Suppressor macrophage treated with lipopolysaccharide for 1 hour (primary cell): ENCODE measurements around the gene ICA1L.

Experiments used
- DNase-seq, 3 donors: peaks; one replicate each; pipeline ENCODE4 v3.0.0-alpha.2; 2020 to 2022

The ICA1L gene

DNA sequence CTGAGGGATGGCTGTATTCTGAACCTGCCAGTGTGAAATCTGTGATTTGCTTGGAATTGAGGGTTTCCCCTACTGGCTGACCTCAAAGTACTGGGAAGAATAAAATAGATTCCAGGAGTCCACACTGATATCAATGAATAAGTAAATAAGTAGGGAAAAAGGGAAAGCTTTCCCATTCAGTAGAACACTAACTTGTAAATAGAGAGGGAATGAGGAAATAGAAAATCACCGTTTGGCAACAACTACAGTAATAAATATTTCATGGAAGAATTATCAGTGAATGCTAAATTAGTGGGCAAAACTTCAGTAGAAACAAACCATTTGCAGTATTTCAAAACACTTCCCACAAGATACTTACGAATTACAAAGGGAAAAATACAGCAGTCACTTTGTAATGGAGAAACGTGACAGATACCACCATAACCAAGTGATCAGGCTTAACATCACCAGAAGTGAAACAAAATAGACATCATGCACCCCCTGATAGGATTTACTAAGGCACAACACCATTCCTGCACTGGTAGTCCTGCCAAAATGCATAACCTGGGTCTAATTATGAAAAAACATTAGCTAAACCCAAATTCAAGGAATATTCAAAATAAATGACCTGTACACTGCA lies 88.5 kb downstream of the ICA1L start:
- DNase-seq: no peak

DNA sequence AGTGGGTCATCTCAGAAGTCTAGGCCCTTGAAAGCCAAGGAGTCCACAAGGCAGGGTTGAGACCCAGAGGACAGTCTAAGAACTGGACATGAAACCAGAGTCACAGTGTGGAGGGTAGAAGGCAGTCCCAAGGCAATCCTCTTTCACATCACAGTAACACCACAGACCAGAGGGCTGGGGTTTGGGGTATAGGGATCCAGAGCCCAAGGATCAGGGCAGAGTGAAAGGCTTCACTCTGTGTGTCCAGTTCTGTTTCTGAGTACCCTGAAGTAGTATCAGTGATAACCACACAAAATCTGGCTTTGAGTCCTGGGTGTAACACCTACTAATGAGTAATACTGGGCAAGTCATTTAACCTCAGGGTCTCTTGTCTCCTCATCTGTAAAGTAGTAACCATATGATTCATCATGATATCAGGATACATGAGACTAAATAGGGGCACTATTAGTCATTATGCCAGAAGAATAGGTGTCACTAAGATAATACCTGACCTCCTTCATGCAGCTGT lies 91.0 kb downstream of the ICA1L start:
- no peak for DNase-seq

DNA sequence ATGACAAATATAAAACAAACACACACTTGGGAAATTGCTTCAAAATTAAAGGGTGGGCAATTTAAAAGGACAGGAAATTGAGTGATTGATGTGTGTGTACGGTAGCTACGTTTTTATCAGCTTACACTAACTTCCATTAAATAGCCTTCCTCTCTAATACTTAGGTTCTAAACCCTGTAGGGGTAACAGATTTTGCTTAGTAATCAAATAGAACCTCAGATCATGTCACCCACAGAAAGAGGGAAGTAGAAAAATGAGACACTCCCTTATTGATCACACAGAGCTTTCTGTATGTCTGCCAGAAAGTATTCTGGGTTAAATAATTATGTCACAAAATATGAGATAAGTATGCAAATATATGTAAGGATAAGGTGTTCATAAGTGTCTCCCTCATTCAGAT lies 93.3 kb downstream of the ICA1L start:
- DNase-seq: peak in 2 of 3 donors; percentile 13 to 33

DNA sequence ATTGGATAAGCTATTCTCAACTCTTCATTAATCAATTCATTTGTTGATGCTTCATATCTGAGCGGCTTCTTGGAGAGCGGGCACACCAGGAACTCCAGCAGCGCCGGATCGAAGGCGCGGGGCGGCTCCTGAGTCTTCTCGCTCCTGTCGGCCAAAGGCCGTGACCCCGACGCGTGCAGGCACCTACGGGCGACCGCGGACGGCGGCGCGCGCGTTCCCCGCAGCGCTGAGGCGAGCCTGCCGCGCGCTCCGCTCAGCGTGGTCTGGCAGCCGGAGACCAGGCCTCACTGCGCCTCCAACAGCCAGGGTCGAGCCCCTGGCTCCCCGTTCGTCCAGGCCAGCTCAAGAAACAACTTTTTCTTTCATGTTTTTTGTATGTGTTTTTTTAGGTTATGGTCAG lies 97.5 kb downstream of the ICA1L start:
- DNase-seq: no peak

DNA sequence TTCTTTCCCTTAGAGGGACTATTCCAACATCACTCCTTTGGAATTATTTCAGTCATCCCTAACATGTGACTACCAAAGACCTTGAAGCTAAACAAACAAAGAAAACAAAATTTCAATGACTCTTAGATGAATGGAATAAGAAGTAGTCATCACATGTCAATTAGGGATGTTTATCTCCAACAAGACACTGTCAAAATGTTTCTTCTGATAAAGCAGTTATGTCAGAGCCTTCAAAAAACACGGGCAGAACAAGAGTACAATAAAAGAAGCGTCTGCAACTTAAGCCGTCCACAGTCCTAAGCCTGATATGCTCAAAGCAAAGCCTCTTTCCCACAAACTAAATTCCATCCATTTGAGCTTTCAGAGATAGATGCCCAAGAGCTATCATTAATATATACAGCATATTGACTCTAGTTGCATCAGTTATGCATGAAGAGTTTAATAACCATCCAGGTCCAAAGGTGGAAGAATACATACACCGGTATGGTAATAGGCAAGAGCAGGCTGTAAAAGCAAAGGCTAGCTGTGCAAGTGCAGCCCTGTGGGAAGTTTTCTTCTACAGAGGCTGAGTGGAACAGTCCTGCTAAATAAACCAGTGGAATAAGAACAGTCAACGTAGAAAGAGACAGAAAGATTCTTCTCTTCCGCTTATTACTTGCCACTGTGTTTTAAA lies 98.1 kb downstream of the ICA1L start:
- DNase-seq: no peak

DNA sequence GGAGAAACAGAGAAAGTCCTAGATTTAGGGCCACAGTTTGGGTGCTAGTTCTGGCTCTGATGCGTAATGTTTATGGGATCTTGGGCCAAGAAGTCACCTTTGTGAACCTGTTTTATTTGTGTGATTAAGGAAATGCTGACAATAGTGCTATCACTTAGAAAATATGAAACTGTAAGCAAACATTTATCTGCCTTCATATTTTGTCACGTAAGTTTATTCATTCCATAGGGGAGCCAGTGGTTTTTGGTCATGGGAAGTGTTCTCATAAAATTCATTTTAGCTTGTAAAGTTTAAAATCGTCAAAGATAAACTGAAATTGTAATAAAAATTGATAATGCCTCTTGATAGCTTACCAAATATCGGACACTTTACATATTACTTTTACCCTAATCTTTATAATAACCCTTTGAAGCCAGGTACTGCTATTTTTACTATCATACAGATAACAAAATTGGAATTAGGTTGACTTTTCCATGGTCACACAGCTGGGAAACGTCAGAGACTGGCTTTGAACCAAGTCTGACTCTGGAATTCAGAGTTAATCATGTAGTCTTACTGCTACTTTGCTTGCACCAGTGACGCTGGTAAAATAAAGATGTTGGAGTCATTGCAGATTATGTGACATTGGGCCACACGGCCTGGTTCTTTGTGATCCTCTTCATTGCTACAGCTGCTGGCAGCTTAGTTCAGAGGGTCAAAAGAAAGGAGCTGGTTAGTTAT lies 99.7 kb downstream of the ICA1L start:
- DNase-seq: no peak

DNA sequence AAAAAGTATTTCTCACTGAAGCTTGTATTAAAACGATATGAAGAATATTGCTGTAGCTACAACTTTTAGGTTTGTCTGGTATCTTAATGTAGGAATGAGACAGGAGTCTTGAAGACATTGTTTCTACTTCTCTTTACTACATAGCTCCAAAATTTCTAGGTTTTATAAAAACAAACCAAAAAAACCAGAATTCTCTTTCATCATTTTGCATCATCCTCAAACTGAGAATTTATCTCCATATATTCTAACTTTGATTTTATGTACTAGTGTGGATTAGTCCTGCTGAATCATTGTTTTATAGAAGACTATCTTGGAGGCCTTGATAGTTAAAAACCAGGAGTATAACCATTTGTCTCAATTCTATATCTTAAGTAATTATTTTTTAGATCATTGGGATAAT lies 100.2 kb downstream of the ICA1L start:
- DNase-seq: no peak

DNA sequence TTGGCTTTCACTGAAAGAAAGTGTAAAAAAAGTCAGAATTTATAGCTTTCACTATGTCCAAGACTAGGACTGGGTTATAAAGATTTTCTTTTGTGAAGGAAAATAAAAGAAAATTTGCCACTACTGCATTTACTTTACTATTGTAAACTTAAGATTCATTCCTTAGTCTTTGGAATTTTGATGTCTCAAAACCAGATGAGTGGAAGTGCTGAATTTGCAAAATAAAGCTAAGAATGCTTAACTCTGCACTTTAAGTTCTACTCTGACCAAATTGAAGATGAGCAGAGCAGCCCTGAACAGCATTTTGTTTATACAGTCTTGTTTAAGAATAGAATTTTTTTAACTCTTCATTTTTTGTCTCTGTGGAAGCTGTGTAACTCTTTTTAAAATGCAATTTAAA lies 102.4 kb downstream of the ICA1L start:
- DNase-seq: no peak

DNA sequence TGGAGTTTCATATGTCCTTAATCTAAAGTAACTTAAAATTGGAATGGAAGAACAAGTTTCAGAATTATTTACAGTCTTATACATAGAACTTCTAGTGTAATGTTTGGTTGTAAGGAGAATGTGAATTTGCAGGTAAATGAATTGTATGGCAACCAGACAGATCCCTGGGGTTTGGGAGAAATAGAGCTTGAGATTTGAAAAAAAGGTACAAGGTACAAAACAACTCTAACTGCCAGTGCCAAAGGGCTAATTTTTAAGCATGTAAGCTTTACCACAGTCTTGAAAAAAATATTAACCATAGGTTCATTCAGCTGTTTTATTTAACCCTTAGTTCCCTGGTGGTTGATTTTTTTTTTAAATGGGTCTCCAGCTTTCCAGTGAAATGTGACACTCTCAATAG lies 103.3 kb downstream of the ICA1L start:
- no peak for DNase-seq

DNA sequence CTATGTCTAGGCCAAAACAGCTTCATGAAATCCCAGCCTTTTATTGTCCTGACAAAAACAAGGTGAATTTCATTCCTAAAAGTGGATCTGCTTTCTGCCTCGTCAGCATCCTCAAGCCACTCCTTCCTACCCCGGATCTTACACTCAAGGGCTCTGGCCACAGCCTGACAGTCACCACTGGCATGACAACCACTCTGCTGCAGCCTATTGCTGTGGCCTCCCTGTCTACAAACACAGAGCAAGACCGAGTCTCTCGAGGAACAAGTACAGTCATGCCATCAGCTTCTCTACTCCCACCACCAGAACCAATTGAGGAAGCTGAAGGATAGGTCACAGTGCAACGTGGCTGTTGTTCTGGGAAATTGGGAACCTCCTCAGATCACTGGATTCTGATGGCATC lies 106.1 kb downstream of the ICA1L start:
- DNase-seq: peak; percentile 75 to 87 (median 75)

DNA sequence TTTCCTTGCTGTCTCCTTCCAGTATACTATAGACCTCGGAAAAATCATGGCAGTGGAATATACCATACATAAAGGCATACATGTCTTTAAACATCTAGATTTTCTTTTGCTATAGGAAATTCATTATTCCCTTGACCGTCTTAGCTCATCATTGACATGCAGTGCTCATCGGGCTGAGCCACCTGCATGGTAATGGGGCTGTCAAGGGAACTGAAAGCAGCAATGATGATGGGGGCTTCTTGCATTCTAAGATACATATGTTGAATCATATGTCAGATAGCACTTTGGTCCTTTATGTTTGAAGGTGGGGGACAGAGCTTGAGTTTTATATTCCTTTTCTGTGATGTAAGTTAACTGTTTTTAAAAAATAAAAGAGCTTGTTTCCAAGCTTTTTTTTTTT lies 106.6 kb downstream of the ICA1L start:
- DNase-seq: no peak

DNA sequence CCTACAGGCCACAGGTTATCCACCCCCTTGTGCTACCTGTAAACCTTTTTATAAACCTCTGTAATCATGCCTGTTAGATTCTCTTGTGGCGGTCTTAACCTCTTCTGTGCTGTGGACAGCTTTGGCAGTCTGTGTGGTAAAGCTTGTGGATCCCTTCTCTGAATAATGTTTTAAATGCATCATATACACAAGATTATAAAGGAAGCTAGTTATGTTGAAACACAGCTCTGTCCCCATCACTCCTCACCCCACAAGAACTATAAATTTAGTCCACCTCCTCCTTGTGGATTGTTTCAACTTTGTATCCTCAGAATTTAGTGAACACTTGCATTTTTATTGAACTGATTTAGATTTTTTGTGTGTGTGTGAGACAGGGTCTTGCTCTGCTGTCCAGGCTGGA lies 107.7 kb downstream of the ICA1L start:
- peak in 1 of 3 donors; percentile 10 for DNase-seq

DNA sequence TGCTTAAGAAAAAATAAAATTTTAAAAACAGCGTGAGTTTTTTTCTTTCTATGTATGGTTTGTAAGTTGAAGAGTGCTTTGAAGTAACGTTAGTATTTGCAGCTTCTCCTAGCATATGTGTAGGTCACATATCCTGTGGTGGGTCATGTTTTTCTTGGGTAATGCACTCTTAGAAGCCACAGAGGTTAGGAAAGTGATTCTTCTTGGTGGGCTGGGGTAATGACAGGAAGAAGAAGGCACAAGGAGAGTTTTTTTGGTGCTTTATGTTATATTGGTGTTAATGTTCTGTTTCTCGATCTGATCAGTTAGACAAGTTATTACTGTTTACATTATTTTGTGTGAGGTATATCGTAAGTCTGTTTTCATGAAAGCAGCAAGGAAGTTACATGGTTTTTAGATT lies 109.0 kb downstream of the ICA1L start:
- DNase-seq: peak in 1 of 3 donors; percentile 9

DNA sequence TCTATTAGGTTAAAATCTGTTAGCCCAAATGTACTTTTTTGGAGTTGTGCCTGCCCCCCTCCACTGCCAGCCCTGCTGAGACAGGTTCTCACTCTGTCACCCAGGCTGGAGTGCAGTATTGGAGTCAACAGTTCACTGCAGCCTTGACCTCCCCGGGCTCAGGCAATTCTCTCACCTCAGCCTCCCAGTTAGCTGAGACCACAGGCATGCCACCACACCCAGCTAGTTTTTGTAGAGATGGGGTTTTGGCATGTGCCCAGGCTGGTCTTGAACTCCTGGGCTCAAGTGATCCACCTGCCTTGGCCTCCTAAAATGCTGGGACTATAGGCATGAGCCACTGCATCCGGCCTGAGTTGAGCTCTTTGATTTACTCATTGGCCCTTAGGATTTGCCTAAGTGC lies 110.7 kb downstream of the ICA1L start:
- DNase-seq: no peak

DNA sequence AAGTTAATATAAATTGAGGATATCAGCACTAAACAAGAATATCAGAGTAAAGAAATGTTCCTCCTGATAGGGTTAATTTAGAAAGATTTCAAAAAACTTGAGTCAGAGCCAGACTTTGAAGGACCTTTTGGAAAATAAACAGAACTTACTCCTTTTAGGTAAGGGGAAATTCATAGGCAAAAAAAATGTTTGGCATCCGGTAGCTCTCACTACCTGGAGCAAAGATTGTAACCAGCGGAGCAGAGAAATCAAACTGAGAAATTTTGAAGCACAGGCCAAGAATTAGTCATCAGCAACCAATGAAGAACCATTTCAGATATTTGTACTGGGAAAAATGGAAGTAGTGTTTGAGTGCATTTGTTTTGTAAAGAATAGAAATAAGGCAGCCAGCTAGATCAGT lies 113.0 kb downstream of the ICA1L start:
- no peak for DNase-seq

DNA sequence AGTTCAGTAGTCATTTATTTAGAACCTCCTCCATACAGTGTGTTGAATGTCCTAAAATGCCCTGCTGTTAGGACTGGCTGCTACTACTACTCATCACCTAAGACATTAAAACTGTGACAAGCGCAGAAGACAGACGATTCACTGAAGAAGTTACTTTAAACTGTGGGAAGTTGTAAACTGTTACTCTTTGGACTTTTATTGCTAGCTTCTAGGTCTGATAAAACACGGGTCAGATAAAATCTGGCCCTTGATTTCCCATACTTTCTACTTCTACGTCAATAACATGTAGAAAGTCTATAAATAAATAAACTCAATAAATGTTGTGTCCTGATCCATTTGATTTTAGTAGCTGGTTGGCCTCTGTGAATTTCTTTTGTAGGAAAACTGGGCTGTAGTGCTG lies 113.4 kb downstream of the ICA1L start:
- no peak for DNase-seq

DNA sequence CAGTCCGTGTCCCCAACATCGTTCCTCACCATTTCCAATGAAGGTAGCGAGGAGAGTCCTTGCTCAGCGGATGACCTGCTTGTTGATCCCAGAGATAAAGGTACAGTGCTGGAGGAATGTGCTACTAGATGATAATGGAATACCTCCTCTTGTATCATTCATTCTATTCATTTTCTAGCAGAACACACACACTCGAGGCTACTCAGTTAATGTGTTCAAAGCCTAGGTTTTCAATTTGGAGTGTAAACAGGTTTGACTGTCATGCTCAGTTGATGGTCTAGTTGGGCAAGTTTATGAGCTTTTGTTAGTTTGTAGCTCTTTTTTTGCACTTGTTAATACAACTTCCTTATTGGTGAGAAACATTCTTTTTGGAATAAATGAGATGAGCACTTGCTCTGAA lies 114.2 kb downstream of the ICA1L start:
- DNase-seq: no peak

DNA sequence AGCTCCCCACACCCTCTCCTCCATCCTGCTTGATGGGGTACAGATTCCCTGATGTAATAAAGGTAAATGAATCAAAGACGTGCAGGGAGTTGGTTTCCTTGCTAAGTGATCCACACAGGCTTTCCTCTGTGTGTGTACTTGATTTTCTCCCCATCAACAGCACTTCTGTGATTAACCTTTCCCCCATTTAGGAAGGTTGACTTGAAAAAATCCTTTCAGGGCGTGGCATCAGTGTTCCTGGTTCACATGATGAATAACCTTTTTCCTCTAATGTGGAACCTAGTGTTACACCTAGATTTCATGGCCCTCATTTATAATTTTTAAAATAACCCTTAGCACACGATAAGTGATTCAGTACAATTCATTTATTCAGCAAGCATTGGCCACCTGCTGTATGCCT lies 115.0 kb downstream of the ICA1L start:
- DNase-seq: no peak

DNA sequence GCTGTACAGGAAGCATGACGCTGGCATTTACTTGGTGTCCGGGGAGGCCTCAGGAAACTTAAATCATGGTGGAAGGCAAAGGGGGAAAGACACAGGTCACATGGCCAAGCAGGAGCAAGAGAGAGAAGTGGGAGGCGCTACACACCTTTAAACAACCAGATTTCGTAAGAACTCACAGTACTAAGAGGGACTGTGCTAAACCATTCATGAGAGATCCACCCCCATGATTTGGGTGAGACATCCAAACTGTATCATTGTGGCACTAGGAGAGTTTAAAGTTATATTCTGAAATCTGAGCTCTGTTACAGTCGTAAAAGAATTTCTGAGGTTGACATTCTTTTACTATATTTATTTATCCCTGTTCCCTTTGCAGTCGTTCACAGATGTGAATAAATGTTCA lies 116.6 kb downstream of the ICA1L start:
- no peak for DNase-seq

DNA sequence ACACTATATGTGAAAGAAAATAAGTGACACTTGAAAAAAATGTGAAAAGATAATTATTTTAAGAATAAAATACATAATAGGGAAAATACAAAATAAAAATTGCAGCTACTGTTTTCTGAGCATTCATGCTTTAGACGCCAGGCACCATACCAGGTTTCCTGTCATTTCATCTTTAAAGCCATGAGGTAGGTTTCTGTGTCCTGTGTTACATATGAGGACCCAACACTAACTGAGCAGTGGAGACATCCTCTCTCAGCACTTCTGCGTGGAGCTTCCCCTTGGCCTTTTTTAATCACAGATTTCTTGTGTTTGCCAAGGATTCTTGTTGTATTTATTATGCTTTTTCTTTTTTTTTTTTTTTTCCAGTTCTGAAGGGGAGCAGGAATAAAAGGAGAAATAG lies 119.5 kb downstream of the ICA1L start:
- DNase-seq: no peak

DNA sequence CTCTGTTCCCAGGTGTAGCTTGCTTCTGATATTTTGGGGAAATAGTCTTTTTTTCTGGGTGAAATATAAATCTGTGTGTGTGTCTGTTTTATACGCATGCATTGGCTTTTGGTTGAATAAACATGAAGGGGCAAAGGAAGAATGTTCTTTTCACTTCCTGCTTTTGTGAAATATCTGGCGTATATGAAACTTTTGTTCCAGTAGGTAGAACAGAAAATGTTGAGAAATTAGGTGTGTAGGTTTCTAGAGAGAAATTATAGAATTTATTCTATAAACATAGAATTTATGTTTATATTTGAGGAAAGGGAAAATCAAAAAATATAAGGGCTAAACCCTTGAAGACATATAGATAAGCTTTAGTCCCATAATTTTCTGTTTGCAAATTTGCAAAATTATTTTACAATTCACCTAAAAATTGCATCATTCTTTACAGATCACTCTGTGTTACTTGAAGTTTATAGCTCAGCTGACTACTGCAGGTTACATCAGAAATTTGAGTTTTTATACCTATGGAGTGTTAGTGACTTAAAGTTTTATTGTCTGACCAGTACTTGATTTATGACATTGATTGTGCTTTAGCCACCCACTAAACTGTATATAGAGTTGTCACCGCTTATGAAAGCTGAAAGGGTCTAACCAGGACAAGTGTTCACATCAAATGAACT lies 120.7 kb downstream of the ICA1L start:
- no peak for DNase-seq

DNA sequence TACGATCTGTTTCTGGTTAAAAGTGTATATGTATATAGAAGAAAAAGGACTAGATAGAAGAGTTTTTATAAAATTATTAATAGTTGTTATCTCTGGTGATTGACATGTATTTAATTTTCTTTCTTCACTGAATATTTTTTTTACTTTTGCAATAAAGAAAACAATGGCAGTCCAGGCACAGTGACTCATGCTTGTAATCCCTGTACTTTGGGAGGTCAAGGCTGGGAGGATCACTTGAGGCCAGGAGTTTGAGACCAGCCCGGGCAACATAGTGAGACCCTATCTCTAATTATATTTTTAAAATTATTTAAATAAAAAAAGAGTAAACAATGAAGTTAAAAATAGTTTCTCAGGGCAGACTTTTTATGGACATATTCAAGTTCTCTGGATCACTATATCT lies 122.1 kb downstream of the ICA1L start:
- no peak for DNase-seq

DNA sequence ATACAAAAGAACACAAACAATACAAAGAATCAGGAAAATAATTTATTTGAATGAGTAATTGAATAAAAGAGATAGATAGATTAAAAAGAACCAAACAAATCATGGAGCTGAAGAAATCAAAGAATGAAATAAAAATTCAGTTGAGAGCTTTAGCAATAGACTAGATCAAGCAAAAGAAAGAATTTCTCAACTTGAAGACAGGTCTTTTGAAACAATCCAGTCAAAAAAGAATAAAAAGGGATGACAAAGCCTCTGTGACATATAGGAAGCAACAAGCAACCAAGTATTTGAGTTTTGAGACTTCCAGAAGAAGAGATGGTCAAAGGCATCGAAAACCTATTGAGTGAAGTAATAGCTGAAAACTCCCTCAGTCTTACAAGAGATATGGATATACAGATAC lies 128.0 kb downstream of the ICA1L start:
- no peak for DNase-seq

DNA sequence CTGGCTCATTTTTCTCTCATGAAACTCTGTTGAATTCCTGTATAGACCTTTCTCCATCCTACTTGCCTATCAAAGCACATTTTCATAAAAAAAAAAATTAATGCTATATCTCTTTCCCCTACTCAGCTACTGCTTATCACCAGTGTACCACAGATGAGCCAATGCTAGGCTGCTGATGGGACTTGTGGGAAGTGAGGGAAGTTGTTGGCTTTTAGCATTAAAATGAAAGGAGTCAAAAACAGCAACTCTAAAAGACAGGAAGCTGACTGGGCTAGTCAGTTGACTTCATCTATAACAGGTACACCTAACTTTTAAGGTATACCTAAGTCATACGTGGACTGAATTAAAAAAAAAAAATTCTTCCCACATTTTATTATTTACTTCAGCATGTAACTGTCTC lies 134.7 kb downstream of the ICA1L start:
- no peak for DNase-seq
